ENCODE data around the gene ARMC10. TPM values are rescaled to one million over a fixed set of nuclear protein-coding genes. Genes with fewer than 3 reads are reported as not detected.

The ARMC10 gene
- total and polyA plus RNA-seq, 9 of the 15 experiments (the other 6 are each of a cell fraction or from before 2014, with no cell fraction given) = 17.0 to 113 (median 72.6) TPM

DNA sequence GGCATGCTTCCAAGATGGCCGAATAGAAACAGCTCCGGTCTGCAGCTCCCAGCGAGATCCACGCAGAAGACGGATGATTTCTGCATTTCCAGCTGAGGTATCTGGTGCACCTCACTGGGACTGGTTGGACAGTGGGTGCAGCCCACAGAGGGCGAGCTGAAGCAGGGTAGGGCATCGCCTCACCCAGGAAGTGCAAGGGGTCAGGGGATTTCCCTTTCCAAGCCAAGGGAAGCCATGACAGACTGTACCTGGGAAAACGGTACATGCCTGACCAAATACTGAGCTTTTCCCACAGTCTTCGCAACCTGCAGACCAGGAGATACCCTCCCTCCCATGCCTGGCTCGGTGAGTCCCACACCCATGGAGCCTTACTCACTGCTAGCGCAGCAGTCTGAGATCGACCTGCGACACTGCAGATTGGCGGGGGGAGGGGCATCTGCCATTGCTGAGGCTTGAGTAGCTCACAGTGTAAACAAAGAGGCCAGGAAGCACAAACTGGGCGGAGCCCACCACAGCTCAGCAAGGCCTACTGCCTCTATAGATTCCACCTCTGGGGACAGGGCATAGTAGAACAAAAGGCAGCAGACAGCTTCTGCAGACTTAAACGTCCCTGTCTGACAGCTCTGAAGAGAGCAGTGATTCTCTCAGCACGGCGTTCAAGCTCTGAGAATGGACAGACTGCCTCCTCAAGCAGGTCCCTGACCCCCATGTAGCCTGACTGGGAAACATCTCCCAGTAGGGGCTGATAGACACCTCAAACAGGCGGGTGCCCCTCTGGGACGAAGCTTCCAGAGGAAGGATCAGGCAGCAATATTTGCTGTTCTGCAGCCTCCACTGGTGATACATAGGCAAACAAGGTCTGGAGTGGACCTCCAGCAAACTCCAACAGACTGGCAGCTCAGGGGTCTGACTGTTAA lies 36.9 kb upstream of the ARMC10 start (continued):
- TF ChIP-seq MLLT1 (IDR thresholded peaks at IDR 0.05) = peak in 1 of 2 experiments; percentile 71; a peak in 2 of 4 replicates
- TF ChIP-seq ZNF644 (tag; IDR thresholded peaks at IDR 0.05; ENCODE audit: low read depth) = peak; percentile 61; the same call in 1 of the 2 replicates
- TF ChIP-seq DEAF1 (CRISPR knock-in tag; IDR thresholded peaks at IDR 0.05) = 0 out of 2 replicates have a peak, but pooled peaks have one; percentile 3
- 0 out of 2 replicates have a peak, but pooled peaks have one; percentile 31 for TF ChIP-seq SIN3B (IDR thresholded peaks at IDR 0.05; ENCODE audit: low read depth)
- 0 out of 2 replicates have a peak, but pooled peaks have one; percentile 47 for TF ChIP-seq ZNF583 (CRISPR knock-in tag; IDR thresholded peaks at IDR 0.05)
- peak; percentile 76 for TF ChIP-seq ATF7 (IDR thresholded peaks at IDR 0.05)
- TF ChIP-seq CHD2 (IDR thresholded peaks at IDR 0.05; ENCODE audit: low read depth, low read length) = 0 out of 2 replicates have a peak, but pooled peaks have one; percentile 41
- TF ChIP-seq, protein P1, sequence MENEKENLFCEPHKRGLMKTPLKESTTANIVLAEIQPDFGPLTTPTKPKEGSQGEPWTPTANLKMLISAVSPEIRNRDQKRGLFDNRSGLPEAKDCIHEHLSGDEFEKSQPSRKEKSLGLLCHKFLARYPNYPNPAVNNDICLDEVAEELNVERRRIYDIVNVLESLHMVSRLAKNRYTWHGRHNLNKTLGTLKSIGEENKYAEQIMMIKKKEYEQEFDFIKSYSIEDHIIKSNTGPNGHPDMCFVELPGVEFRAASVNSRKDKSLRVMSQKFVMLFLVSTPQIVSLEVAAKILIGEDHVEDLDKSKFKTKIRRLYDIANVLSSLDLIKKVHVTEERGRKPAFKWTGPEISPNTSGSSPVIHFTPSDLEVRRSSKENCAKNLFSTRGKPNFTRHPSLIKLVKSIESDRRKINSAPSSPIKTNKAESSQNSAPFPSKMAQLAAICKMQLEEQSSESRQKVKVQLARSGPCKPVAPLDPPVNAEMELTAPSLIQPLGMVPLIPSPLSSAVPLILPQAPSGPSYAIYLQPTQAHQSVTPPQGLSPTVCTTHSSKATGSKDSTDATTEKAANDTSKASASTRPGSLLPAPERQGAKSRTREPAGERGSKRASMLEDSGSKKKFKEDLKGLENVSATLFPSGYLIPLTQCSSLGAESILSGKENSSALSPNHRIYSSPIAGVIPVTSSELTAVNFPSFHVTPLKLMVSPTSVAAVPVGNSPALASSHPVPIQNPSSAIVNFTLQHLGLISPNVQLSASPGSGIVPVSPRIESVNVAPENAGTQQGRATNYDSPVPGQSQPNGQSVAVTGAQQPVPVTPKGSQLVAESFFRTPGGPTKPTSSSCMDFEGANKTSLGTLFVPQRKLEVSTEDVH (IDR thresholded peaks at IDR 0.05; ENCODE audit: low read depth, partially characterized antibody) = peak; percentile 56
- TF ChIP-seq RREB1 (CRISPR knock-in tag; IDR thresholded peaks at IDR 0.05) = 0 out of 2 replicates have a peak, but pooled peaks have one; percentile 7
- TF ChIP-seq DIDO1 (tag; IDR thresholded peaks at IDR 0.05; ENCODE audit: low read depth) = peak; percentile 56; the same call in 1 of the 2 replicates
- TF ChIP-seq HIVEP1 (CRISPR knock-in tag; IDR thresholded peaks at IDR 0.05) = 0 out of 2 replicates have a peak, but pooled peaks have one; percentile 9
- TF ChIP-seq, protein P2, sequence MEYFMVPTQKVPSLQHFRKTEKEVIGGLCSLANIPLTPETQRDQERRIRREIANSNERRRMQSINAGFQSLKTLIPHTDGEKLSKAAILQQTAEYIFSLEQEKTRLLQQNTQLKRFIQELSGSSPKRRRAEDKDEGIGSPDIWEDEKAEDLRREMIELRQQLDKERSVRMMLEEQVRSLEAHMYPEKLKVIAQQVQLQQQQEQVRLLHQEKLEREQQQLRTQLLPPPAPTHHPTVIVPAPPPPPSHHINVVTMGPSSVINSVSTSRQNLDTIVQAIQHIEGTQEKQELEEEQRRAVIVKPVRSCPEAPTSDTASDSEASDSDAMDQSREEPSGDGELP (CRISPR knock-in tag; IDR thresholded peaks at IDR 0.05; ENCODE audit: borderline replicate concordance) = peak; percentile 53; the same call in 1 of the 2 replicates

Data from K562 (cell line).